ENCODE measurements around the gene CAPN14.

CAPN14 gene

GRCh38 chr2:31136732-31137131, 80.6 kb downstream of the CAPN14 start:
- ATAC-seq: no peak
- TF ChIP-seq CREB5 (CRISPR knock-in tag; IDR thresholded peaks at IDR 0.05; ENCODE audit: low read depth) (no peak), BACH2 (CRISPR knock-in tag; IDR thresholded peaks at IDR 0.05; ENCODE audit: borderline replicate concordance) (no peak), ZNF70 (CRISPR knock-in tag; IDR thresholded peaks at IDR 0.05) (no peak), SNAI2 (CRISPR knock-in tag; IDR thresholded peaks at IDR 0.05) (no peak), OSR1 (CRISPR knock-in tag; IDR thresholded peaks at IDR 0.05) (no peak), ZC3H10 (CRISPR knock-in tag; IDR thresholded peaks at IDR 0.05) (no peak), CSRNP3 (CRISPR knock-in tag; IDR thresholded peaks at IDR 0.05) (no peak), POU6F1 (CRISPR knock-in tag; IDR thresholded peaks at IDR 0.05; ENCODE audit: borderline replicate concordance, low read depth) (no peak), ZNF8 (CRISPR knock-in tag; IDR thresholded peaks at IDR 0.05) (no peak), ESRRG (CRISPR knock-in tag; IDR thresholded peaks at IDR 0.05) (no peak), TOX (CRISPR knock-in tag; IDR thresholded peaks at IDR 0.05; ENCODE audit: borderline replicate concordance) (no peak), CSDC2 (CRISPR knock-in tag; IDR thresholded peaks at IDR 0.05) (no peak), GLIS3 (CRISPR knock-in tag; IDR thresholded peaks at IDR 0.05) (no peak), ARNTL (CRISPR knock-in tag; IDR thresholded peaks at IDR 0.05; ENCODE audit: borderline replicate concordance, low read depth) (no peak), PPARA (CRISPR knock-in tag; IDR thresholded peaks at IDR 0.05; ENCODE audit: borderline replicate concordance) (no peak), ZNF565 (CRISPR knock-in tag; conservative IDR thresholded peaks at IDR 0.05; ENCODE audit: low read depth) (no peak), ZFP30 (CRISPR knock-in tag; IDR thresholded peaks at IDR 0.05) (no peak), TSHZ2 (CRISPR knock-in tag; IDR thresholded peaks at IDR 0.05) (no peak), PATZ1 (CRISPR knock-in tag; IDR thresholded peaks at IDR 0.05; ENCODE audit: borderline replicate concordance) (no peak), TCF4 (CRISPR knock-in tag; IDR thresholded peaks at IDR 0.05; ENCODE audit: borderline replicate concordance) (no peak)

GRCh38 chr2:31136000-31136399, 81.3 kb downstream of the CAPN14 start:
- TF ChIP-seq CSRNP3 (CRISPR knock-in tag; IDR thresholded peaks at IDR 0.05) (no peak), OSR1 (CRISPR knock-in tag; IDR thresholded peaks at IDR 0.05) (no peak), ISL1 (CRISPR knock-in tag; IDR thresholded peaks at IDR 0.05) (no peak), PATZ1 (CRISPR knock-in tag; IDR thresholded peaks at IDR 0.05; ENCODE audit: borderline replicate concordance) (no peak), ZNF70 (CRISPR knock-in tag; IDR thresholded peaks at IDR 0.05) (no peak)
- no peak for ATAC-seq
